Smooth muscle cell (in vitro differentiated cells): Measurements from ENCODE around the gene PPRC1. TPM values are rescaled to one million over a fixed set of nuclear protein-coding genes. Genes with fewer than 3 reads are reported as not detected.

Source experiments
- DNase-seq: peaks from one replicate; lab custom pipeline; 2025; ENCODE audit not compliant: unreplicated experiment; lab: John Stamatoyannopoulos, UW
- H2AFZ ChIP-seq: fragments of 200-600 bp; sonication (generic); 2 replicates; pipeline ENCODE4 v1.6.0; 2016; ENCODE audit warnings: antibody characterized with exemption, low read depth, mild to moderate bottlenecking
- H3F3A ChIP-seq: fragments of 200-600 bp; sonication (generic); 2 replicates; pipeline ENCODE4 v1.6.0; 2017; ENCODE audit warnings: antibody characterized with exemption, low read depth
- H3K27ac ChIP-seq: fragments of 200-600 bp; sonication (generic); 2 replicates; pipeline ENCODE4 v1.5.1; 2016; ENCODE audit warnings: low read depth, mild to moderate bottlenecking
- H3K27me3 ChIP-seq: fragments of 200-600 bp; sonication (generic); 2 replicates; pipeline ENCODE4 v1.6.1; 2016; ENCODE audit warnings: low read depth, mild to moderate bottlenecking
- H3K36me3 ChIP-seq: fragments of 200-600 bp; sonication (generic); 2 replicates; pipeline ENCODE4 v1.5.1; 2016; ENCODE audit warnings: low read depth
- H3K4me1 ChIP-seq: fragments of 200-600 bp; sonication (generic); 2 replicates; pipeline ENCODE4 v1.5.1; 2016; ENCODE audit warnings: low read depth
- H3K4me2 ChIP-seq: fragments of 200-600 bp; sonication (generic); 2 replicates; pipeline ENCODE4 v1.6.0; 2016; ENCODE audit warnings: mild to moderate bottlenecking
- H3K4me3 ChIP-seq: fragments of 200-600 bp; sonication (generic); 2 replicates; pipeline ENCODE4 v1.5.1; 2016; ENCODE audit warnings: mild to moderate bottlenecking
- H3K79me2 ChIP-seq: fragments of 200-600 bp; sonication (generic); 2 replicates; pipeline ENCODE4 v1.6.0; 2016; ENCODE audit warnings: low read depth, mild to moderate bottlenecking
- H3K9ac ChIP-seq: fragments of 200-600 bp; sonication (generic); 2 replicates; pipeline ENCODE4 v1.6.0; 2016; ENCODE audit warnings: low read depth
- H3K9me3 ChIP-seq: fragments of 200-600 bp; sonication (generic); replicated peaks from 2 replicates; pipeline ENCODE4 v1.5.1; 2016; ENCODE audit warnings: low read depth
- H4K20me1 ChIP-seq: fragments of 200-600 bp; sonication (generic); 2 replicates; pipeline ENCODE4 v1.6.0; 2016; ENCODE audit warnings: low read depth
- WGBS: methylation state at CpG from one replicate; pipeline ENCODE4 v1.1.7; 2016; ENCODE audit warnings: low lambda C conversion rate; 5-methylcytosine and 5-hydroxymethylcytosine counted together
- polyA plus RNA-seq: library from polyadenylated mRNA; unstranded; fragments of >200 nt; fragmentation: Nextera tagmentation; extraction: Ambion mirVana; gene quantifications from 2 replicates; pipeline ENCODE4 v1.2.1, GENCODE V29; 2016
- total RNA-seq: library from RNA; depleted of rRNA; stranded (reverse); fragments of >200 nt; gene quantifications from 2 replicates; pipeline ENCODE4 v1.2.3, GENCODE V29; 2014
- TF ChIP-seq, protein P1 (sequence below): fragments of 200-600 bp; sonication (generic); IDR thresholded peaks from 2 replicates; pipeline ENCODE4 v1.5.1; 2017; ENCODE audit warnings: borderline replicate concordance, mild to moderate bottlenecking, antibody characterized with exemption; ENCODE audit not compliant: insufficient read depth, poor library complexity, severe bottlenecking

The PPRC1 gene
- total and polyA plus RNA-seq, 2 experiments from 2014 or later: 36.0 to 38.1 TPM

DNA sequence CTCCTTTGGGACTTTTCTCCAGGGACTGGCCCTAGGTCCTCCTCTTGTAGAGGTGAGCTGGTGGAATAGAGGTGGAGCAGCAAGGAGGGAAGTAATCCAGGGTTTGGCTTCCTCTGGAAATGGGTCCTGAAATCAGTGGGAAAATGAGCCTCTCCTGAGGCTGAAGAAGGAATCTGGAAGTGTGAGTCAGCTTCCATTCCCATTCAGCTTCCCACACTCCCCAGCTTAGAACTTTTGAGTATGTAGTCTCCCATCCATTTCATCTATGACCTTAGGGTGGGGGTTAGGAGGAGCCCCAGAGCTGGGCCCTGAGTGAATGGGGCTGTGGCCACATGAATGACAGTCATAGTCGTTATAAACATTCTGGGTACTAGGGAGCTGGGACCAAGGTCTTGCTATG, 30.4 kb upstream of the PPRC1 start:
- TF ChIP-seq, protein P1, sequence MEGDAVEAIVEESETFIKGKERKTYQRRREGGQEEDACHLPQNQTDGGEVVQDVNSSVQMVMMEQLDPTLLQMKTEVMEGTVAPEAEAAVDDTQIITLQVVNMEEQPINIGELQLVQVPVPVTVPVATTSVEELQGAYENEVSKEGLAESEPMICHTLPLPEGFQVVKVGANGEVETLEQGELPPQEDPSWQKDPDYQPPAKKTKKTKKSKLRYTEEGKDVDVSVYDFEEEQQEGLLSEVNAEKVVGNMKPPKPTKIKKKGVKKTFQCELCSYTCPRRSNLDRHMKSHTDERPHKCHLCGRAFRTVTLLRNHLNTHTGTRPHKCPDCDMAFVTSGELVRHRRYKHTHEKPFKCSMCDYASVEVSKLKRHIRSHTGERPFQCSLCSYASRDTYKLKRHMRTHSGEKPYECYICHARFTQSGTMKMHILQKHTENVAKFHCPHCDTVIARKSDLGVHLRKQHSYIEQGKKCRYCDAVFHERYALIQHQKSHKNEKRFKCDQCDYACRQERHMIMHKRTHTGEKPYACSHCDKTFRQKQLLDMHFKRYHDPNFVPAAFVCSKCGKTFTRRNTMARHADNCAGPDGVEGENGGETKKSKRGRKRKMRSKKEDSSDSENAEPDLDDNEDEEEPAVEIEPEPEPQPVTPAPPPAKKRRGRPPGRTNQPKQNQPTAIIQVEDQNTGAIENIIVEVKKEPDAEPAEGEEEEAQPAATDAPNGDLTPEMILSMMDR: no peak
- Histone ChIP-seq H3K9me3 (no peaks in the 10 kb centered on the region), H3K27ac (no peak overlapping the region), H3F3A (no peaks in the 10 kb centered on the region), H3K79me2 (no peaks in the 10 kb centered on the region), H3K4me2 (no peak overlapping the region), H4K20me1 (peaks cover 15% of the 10 kb centered on the region), H3K9ac (no peak overlapping the region), H3K27me3 (no peaks in the 10 kb centered on the region), H2AFZ (no peak overlapping the region), H3K4me1 (no peaks in the 10 kb centered on the region), H3K36me3 (no peaks in the 10 kb centered on the region), H3K4me3 (no peak overlapping the region)
- 89% methylated on average over 1 of the region's 1 CpG for WGBS
- no peak for DNase-seq

DNA sequence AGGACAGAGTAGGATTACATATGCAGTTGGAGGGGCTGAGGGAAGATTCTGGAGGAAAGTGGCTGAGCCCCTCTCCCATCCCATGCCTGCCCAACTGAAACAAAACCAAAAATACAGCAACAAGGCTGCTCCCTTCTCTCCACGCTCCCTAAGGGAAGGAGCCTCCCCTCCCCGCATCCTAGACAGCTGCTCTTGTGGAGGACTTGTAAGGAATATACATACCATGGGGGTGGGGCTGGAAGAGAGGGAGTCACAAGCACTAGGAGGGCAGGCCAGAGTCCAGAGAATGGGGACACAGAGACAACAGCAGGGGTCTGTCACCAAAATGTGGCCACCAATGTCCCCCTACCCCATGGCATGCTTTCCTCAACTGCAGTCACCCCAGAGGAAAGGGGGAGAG, 25.8 kb upstream of the PPRC1 start:
- DNase-seq: no peak
- Histone ChIP-seq H2AFZ (no peak overlapping the region), H3K9ac (no peak overlapping the region), H3K36me3 (peaks cover 3% of the 10 kb centered on the region), H3K4me2 (no peak overlapping the region), H3F3A (no peaks in the 10 kb centered on the region), H3K9me3 (no peaks in the 10 kb centered on the region), H3K4me3 (no peak overlapping the region), H4K20me1 (peaks cover 61% of the 10 kb centered on the region), H3K27me3 (no peaks in the 10 kb centered on the region), H3K27ac (no peak overlapping the region), H3K4me1 (no peaks in the 10 kb centered on the region), H3K79me2 (peaks cover 7% of the 10 kb centered on the region)
- TF ChIP-seq, protein P1: no peak
- 94% methylated on average over 2 of the region's 2 CpGs for WGBS

DNA sequence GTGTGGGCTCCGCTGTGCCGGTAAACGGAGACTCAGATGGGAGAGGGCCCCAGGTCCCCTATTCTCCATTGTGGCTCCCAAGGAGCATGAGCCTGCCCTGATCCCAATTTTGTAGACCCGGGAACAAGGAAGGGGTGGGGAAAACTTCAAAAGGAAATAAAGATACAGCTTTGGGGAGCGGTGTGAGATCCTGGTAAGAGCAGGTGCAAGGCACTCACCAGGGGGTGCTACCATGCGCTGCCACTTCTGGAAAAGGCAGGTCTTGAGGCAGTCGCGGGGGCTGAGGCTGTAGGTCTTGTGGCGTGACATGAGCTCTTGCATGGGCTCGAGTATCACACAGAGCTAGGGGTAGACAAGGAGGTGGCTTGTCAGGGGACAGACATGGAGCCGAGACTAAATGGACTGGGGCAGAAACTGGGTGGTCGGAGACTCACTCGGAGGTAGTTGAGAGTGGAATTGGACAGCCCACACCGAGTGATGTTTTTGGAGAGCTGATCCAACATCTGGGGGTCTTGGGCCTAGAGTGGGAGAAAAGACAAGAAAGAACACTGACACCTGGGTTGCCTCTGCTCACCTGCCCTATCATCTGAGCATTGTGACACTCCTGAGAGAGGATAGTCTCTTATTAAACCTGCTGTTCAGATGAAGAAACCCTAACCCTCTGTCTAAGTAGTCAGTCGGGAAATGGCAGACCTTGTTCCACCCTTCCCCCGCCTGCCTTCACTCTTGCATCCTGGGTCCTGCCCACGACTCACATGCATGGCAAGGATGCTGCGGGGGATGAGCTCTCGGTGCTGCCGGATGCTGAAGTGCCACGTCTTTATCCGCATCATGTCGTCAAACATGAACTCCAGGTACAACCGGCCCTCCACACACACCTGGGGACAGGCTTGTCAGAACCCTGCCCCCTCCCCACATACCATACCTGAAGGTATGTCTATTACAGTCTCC, 23.4 kb upstream of the PPRC1 start:
- Histone ChIP-seq H3K4me1 (peaks cover 12% of the 10 kb centered on the region), H3F3A (no peaks in the 10 kb centered on the region), H3K4me2 (no peak overlapping the region), H3K4me3 (no peak overlapping the region), H4K20me1 (peaks cover 85% of the 10 kb centered on the region), H3K36me3 (peaks cover 3% of the 10 kb centered on the region), H3K79me2 (peaks cover 31% of the 10 kb centered on the region), H2AFZ (no peak overlapping the region), H3K9ac (no peak overlapping the region), H3K27ac (no peak overlapping the region), H3K9me3 (no peaks in the 10 kb centered on the region), H3K27me3 (no peaks in the 10 kb centered on the region)
- WGBS: 97% methylated on average over 24 of the region's 24 CpGs
- TF ChIP-seq, protein P1: no peak
- no peak for DNase-seq
